ENCODE data around the gene ZBTB12. TPM values are rescaled to one million over a fixed set of nuclear protein-coding genes. Genes with fewer than 3 reads are reported as not detected.
A peak's percentile ranks its signal among the peaks of the same experiment; 100 is the strongest.

ZBTB12 gene
- total and polyA plus RNA-seq, 4 experiments from 2014 or later: 2.4 to 2.5 TPM; not detected in 2

DNA sequence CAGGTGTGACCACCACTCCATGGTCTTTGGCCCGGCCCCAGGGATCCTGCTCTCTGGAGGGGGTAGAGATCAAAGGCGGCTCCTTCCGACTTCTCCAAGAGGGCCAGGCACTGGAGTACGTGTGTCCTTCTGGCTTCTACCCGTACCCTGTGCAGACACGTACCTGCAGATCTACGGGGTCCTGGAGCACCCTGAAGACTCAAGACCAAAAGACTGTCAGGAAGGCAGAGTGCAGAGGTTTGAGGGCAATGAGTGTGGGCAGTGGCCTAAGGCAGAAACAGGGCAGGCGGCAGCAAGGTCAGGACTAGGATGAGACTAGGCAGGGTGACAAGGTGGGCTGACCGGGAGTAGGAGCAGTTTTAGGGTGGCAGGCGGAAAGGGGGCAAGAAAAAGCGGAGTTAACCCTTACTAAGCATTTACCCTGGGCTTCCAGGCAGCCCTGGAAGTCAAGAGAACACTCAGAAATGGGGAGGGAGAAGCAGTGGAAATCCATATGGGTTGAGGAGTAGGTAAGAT is 44.5 kb upstream of the ZBTB12 start:
- intact Hi-C loops (cut with micrococcal nuclease): no loop called here
- Histone ChIP-seq H3K9me3 (ENCODE audit: control insufficient read depth in 1 of 2, low read length in 2 of 2) (no peaks in the 10 kb centered on the region), H3K4me3 (ENCODE audit: low read length in 2 of 2) (no peak overlapping the region), H3K36me3 (ENCODE audit: insufficient read depth, low read length) (no peaks in the 10 kb centered on the region), H3K4me1 (ENCODE audit: insufficient read depth, low read length) (no peaks in the 10 kb centered on the region), H3K27ac (ENCODE audit: low read depth, low read length) (no peak overlapping the region), H3K27me3 (ENCODE audit: insufficient read depth, low read length) (no peaks in the 10 kb centered on the region)
- peaks cover 0 to 2% (median 0%) of the 10 kb centered on the region in 8 donors for H3K9me3 Mint-ChIP-seq
- ChIA-PET POLR2A (ENCODE audit: partially characterized antibody) (no interaction called here), CTCF (ENCODE audit: partially characterized antibody) (no interaction called here)
- H3K4me1 Mint-ChIP-seq: no peaks in the 10 kb centered on the region
- H3K27ac Mint-ChIP-seq: peak overlapping the region in 1 of 7 donors; percentile 54
- H3K36me3 Mint-ChIP-seq: peaks cover 0 to 4% of the 10 kb centered on the region in 2 donors
- H3K4me3 Mint-ChIP-seq: no peak overlapping the region
- peaks cover 11 to 21% of the 10 kb centered on the region in 2 donors for H3K27me3 Mint-ChIP-seq
- DNase-seq: no peak

DNA sequence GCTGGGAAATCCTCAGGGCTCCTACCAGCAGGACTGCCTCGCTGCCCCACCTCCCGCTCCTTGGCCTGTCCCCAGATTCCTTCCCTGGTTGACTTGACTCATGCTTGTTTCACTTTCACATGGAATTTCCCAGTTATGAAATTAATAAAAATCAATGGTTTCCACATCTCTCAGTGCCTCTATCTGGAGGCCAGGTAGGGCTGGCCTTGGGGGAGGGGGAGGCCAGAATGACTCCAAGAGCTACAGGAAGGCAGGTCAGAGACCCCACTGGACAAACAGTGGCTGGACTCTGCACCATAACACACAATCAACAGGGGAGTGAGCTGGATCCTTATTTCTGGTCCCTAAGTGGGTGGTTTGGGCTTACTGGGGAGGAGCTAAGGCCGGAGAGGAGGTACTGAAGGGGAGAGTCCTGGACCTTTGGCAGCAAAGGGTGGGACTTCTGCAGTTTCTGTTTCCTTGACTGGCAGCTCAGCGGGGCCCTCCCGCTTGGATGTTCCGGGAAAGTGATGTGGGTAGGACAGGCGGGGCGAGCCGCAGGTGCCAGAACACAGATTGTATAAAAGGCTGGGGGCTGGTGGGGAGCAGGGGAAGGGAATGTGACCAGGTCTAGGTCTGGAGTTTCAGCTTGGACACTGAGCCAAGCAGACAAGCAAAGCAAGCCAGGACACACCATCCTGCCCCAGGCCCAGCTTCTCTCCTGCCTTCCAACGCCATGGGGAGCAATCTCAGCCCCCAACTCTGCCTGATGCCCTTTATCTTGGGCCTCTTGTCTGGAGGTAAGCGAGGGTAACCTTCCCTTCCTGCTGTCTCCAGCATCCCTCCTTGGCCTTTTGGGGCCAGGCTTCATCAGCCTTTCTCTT is 43.9 kb upstream of the ZBTB12 start, which contains the start of gene CFB:
Gene CFB (plus strand): TSS at position 589 of the 863 bp plus-strand sequence. CDS start 127 bp downstream, at position 716.
- Mint-ChIP-seq H3K4me1 (no peaks in the 10 kb centered on the region), H3K9me3 (peaks cover 0 to 2% (median 0%) of the 10 kb centered on the region in 8 donors), H3K4me3 (no peak within 1 kb of the TSS), H3K36me3 (no peaks in the 10 kb centered on the region), H3K27me3 (peaks cover 11 to 21% of the 10 kb centered on the region in 2 donors), H3K27ac (peak within 1 kb of the TSS in 2 of 7 donors; percentile 24 to 54)
- no peaks in the 10 kb centered on the region for H3K36me3 ChIP-seq (ENCODE audit: insufficient read depth, low read length)
- no peaks in the 10 kb centered on the region for H3K4me1 ChIP-seq (ENCODE audit: insufficient read depth, low read length)
- CTCF ChIA-PET (ENCODE audit: partially characterized antibody): interaction anchor here (0.6 kb wide), 1 partner anchor 48 kb away, joined by 5 read pairs; the partner anchor contains the start of gene EHMT2
- POLR2A ChIA-PET (ENCODE audit: partially characterized antibody): no interaction called here
- DNase-seq: no peak
- H3K9me3 ChIP-seq (ENCODE audit: control insufficient read depth in 1 of 2, low read length in 2 of 2): no peaks in the 10 kb centered on the region
- intact Hi-C loops (cut with micrococcal nuclease): no loop called here
- no peaks in the 10 kb centered on the region for H3K27me3 ChIP-seq (ENCODE audit: insufficient read depth, low read length)
- no peak within 1 kb of the TSS for H3K4me3 ChIP-seq (ENCODE audit: low read length in 2 of 2)
- H3K27ac ChIP-seq (ENCODE audit: low read depth, low read length): no peak within 1 kb of the TSS

- no peaks in the 10 kb centered on the region for H3K27me3 ChIP-seq (ENCODE audit: insufficient read depth, low read length)
- Mint-ChIP-seq H3K27me3 (peaks cover 11 to 23% of the 10 kb centered on the region in 2 donors), H3K9me3 (peaks cover 0 to 2% (median 0%) of the 10 kb centered on the region in 8 donors), H3K4me1 (no peaks in the 10 kb centered on the region), H3K36me3 (no peaks in the 10 kb centered on the region), H3K4me3 (no peak overlapping the region), H3K27ac (peak overlapping the region in 1 of 7 donors; percentile 37)
- no peaks in the 10 kb centered on the region for H3K9me3 ChIP-seq (ENCODE audit: control insufficient read depth in 1 of 2, low read length in 2 of 2)
- H3K4me1 ChIP-seq (ENCODE audit: insufficient read depth, low read length): no peaks in the 10 kb centered on the region
- ChIA-PET POLR2A (ENCODE audit: partially characterized antibody) (no interaction called here), CTCF (ENCODE audit: partially characterized antibody) (no interaction called here)
- no peak for DNase-seq
- intact Hi-C loops (cut with micrococcal nuclease): no loop called here
- H3K36me3 ChIP-seq (ENCODE audit: insufficient read depth, low read length): no peaks in the 10 kb centered on the region
- H3K27ac ChIP-seq (ENCODE audit: low read depth, low read length): no peak overlapping the region
- no peak overlapping the region for H3K4me3 ChIP-seq (ENCODE audit: low read length in 2 of 2)
Observed at GRCh38 chr6:31945154-31945506, 43.2 kb upstream of the ZBTB12 start.

DNA sequence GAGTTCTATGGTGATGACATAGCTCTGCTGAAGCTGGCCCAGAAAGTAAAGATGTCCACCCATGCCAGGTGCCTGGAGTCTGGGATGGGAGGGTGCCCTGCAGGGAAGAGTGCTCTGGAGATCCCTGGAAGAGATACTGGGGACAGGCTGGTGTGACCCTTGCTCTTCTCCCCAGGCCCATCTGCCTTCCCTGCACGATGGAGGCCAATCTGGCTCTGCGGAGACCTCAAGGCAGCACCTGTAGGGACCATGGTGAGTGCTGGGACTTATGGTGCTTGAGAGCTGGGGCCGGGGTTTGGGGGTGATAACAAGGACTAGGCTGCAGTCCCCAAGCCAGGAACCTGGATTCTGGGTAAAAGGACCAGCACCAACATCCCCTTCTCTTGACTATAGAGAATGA is 41.9 kb upstream of the ZBTB12 start:
- no peaks in the 10 kb centered on the region for H3K9me3 ChIP-seq (ENCODE audit: control insufficient read depth in 1 of 2, low read length in 2 of 2)
- DNase-seq: no peak
- H3K27ac Mint-ChIP-seq: no peak overlapping the region
- CTCF ChIA-PET (ENCODE audit: partially characterized antibody): interaction anchor here (2.9 kb wide), 1 partner anchor 8 kb away, joined by 13 read pairs; no protein-coding TSS in a partner anchor
- no peaks in the 10 kb centered on the region for H3K27me3 ChIP-seq (ENCODE audit: insufficient read depth, low read length)
- intact Hi-C loops (cut with micrococcal nuclease): no loop called here
- H3K4me1 Mint-ChIP-seq: no peaks in the 10 kb centered on the region
- no peak overlapping the region for H3K27ac ChIP-seq (ENCODE audit: low read depth, low read length)
- no peaks in the 10 kb centered on the region for H3K36me3 ChIP-seq (ENCODE audit: insufficient read depth, low read length)
- H3K9me3 Mint-ChIP-seq: peaks cover 0 to 2% (median 0%) of the 10 kb centered on the region in 8 donors
- H3K36me3 Mint-ChIP-seq: no peaks in the 10 kb centered on the region
- POLR2A ChIA-PET (ENCODE audit: partially characterized antibody): no interaction called here
- H3K4me3 Mint-ChIP-seq: no peak overlapping the region
- H3K4me1 ChIP-seq (ENCODE audit: insufficient read depth, low read length): no peaks in the 10 kb centered on the region
- no peak overlapping the region for H3K4me3 ChIP-seq (ENCODE audit: low read length in 2 of 2)
- H3K27me3 Mint-ChIP-seq: peaks cover 11 to 23% of the 10 kb centered on the region in 2 donors

DNA sequence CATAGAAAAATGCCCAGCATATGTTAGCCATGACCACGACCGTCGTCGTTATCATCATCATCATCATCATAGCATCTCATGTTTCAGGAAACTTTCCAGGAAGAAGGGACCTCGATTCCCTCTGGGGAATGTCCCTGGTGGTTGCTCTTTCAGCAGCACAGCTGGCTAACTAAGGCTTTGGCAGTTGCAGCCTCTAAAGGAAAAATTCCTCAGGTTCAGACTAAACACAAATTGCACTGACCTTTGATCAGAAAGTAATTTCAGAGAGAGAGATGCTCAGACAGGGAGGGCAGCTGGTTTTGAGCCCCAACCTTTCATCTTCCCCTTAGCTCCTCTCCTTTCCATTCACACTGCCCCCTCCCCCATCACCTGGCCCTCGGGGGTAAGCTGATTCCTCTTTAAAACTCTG is 38.4 kb upstream of the ZBTB12 start:
- no peak for DNase-seq
- Mint-ChIP-seq H3K4me3 (no peak overlapping the region), H3K9me3 (peaks cover 0 to 2% (median 0%) of the 10 kb centered on the region in 8 donors), H3K27me3 (peaks cover 8 to 22% of the 10 kb centered on the region in 2 donors), H3K36me3 (no peaks in the 10 kb centered on the region), H3K27ac (no peak overlapping the region), H3K4me1 (no peaks in the 10 kb centered on the region)
- no peak overlapping the region for H3K27ac ChIP-seq (ENCODE audit: low read depth, low read length)
- no peak overlapping the region for H3K4me3 ChIP-seq (ENCODE audit: low read length in 2 of 2)
- H3K36me3 ChIP-seq (ENCODE audit: insufficient read depth, low read length): no peaks in the 10 kb centered on the region
- H3K9me3 ChIP-seq (ENCODE audit: control insufficient read depth in 1 of 2, low read length in 2 of 2): no peaks in the 10 kb centered on the region
- no peaks in the 10 kb centered on the region for H3K4me1 ChIP-seq (ENCODE audit: insufficient read depth, low read length)
- intact Hi-C loops (cut with micrococcal nuclease): no loop called here
- CTCF ChIA-PET (ENCODE audit: partially characterized antibody): no interaction called here
- H3K27me3 ChIP-seq (ENCODE audit: insufficient read depth, low read length): no peaks in the 10 kb centered on the region
- POLR2A ChIA-PET (ENCODE audit: partially characterized antibody): interaction anchor here (0.6 kb wide), 1 partner anchor 1026 kb away, joined by 3 read pairs; the partner anchor contains the start of gene VARS2

DNA sequence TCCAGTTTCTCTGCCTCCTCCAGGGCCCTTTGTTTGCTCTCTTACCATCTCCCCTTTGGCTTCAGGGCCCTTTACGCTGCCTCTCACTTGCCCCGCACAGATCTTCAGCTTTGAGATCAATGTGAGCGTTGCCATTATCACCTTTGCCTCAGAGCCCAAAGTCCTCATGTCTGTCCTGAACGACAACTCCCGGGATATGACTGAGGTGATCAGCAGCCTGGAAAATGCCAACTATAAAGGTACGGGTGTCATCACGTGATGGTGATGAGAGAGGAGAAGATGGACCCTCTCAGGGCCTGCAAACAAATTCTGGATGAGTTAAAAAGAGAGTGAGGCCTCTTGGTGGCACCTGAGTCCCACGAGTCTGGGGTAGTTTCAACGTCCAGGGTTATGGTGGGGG is 33.9 kb upstream of the ZBTB12 start:
- H3K27ac ChIP-seq (ENCODE audit: low read depth, low read length): no peak overlapping the region
- ChIA-PET CTCF (ENCODE audit: partially characterized antibody) (interaction anchor here (1.6 kb wide), 1 partner anchor 47 kb away, joined by 3 read pairs; no protein-coding TSS in a partner anchor), POLR2A (ENCODE audit: partially characterized antibody) (no interaction called here)
- no peaks in the 10 kb centered on the region for H3K4me1 ChIP-seq (ENCODE audit: insufficient read depth, low read length)
- H3K9me3 ChIP-seq (ENCODE audit: control insufficient read depth in 1 of 2, low read length in 2 of 2): no peaks in the 10 kb centered on the region
- no peaks in the 10 kb centered on the region for H3K27me3 ChIP-seq (ENCODE audit: insufficient read depth, low read length)
- no peak overlapping the region for H3K4me3 ChIP-seq (ENCODE audit: low read length in 2 of 2)
- H3K36me3 Mint-ChIP-seq: no peaks in the 10 kb centered on the region
- H3K27ac Mint-ChIP-seq: peak overlapping the region in 2 of 7 donors; percentile 24 to 51
- intact Hi-C loops (cut with micrococcal nuclease): no loop called here
- DNase-seq: no peak
- H3K9me3 Mint-ChIP-seq: no peaks in the 10 kb centered on the region
- H3K4me1 Mint-ChIP-seq: no peaks in the 10 kb centered on the region
- peaks cover 0 to 6% of the 10 kb centered on the region in 2 donors for H3K27me3 Mint-ChIP-seq
- H3K36me3 ChIP-seq (ENCODE audit: insufficient read depth, low read length): no peaks in the 10 kb centered on the region
- peak overlapping the region in 1 of 8 donors; percentile 7 for H3K4me3 Mint-ChIP-seq

DNA sequence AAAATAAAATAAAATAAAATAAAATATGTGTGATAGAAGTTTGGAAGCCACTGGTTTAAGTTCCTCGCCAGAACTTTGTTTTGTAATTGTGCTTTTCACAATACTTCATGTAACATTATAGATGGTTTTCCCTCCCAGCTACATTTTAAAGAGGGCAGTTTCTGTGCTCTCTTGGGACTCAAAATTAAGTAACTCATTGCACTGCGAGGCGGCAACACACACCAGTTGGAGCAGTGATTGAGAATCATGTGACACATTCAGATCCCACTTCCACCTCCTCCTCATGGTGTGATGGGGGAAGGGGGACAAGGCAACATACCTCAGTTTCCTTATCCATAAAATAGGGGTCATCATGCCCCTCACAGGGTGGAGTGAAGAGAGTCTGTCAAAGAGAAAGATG is 33.1 kb upstream of the ZBTB12 start:
- Mint-ChIP-seq H3K4me3 (no peak overlapping the region), H3K36me3 (no peaks in the 10 kb centered on the region), H3K9me3 (no peaks in the 10 kb centered on the region), H3K4me1 (no peaks in the 10 kb centered on the region), H3K27me3 (peaks cover 0 to 3% of the 10 kb centered on the region in 2 donors), H3K27ac (no peak overlapping the region)
- H3K4me1 ChIP-seq (ENCODE audit: insufficient read depth, low read length): no peaks in the 10 kb centered on the region
- H3K27me3 ChIP-seq (ENCODE audit: insufficient read depth, low read length): no peaks in the 10 kb centered on the region
- POLR2A ChIA-PET (ENCODE audit: partially characterized antibody): no interaction called here
- no peak for DNase-seq
- H3K36me3 ChIP-seq (ENCODE audit: insufficient read depth, low read length): no peaks in the 10 kb centered on the region
- no peaks in the 10 kb centered on the region for H3K9me3 ChIP-seq (ENCODE audit: control insufficient read depth in 1 of 2, low read length in 2 of 2)
- intact Hi-C loops (cut with micrococcal nuclease): no loop called here
- H3K4me3 ChIP-seq (ENCODE audit: low read length in 2 of 2): no peak overlapping the region
- no peak overlapping the region for H3K27ac ChIP-seq (ENCODE audit: low read depth, low read length)
- CTCF ChIA-PET (ENCODE audit: partially characterized antibody): no interaction called here
